ENCODE results near the gene TECTA.

- no peak for TF ChIP-seq CTCF (IDR thresholded peaks at IDR 0.05; ENCODE audit: insufficient read depth, low read depth, low read length)
- TF ChIP-seq EZH2 (IDR thresholded peaks at IDR 0.05; ENCODE audit: insufficient read depth, low read length) = no peak
Observed at GRCh38 chr11:121213362-121213893, 112.4 kb downstream of the TECTA start.

All from astrocyte (in vitro differentiated cells and primary cell).